Peyer's patch (tissue), 4 donors: ENCODE results near the gene CXCL1.

Experiments used
- CTCF ChIP-seq, 6 experiments: fragments of 450-650 bp in 4 of 6; fragments of 200-600 bp in 2 of 6; sonication (generic) in 1 of 6; IDR thresholded peaks; one replicate each; pipeline ENCODE4 v1.5.1; 2017 to 2019; ENCODE audit warnings: antibody characterized with exemption in 6 of 6, mild to moderate bottlenecking in 3 of 6, moderate library complexity in 1 of 6
- POLR2A ChIP-seq, 2 donors: fragments of 450-650 bp; IDR thresholded peaks; one replicate each; pipeline ENCODE4 v1.5.1; 2017; ENCODE audit warnings: antibody characterized with exemption in 2 of 2, mild to moderate bottlenecking in 2 of 2, moderate library complexity in 2 of 2

GRCh38 chr4:73871511-73872310, 2.5 kb downstream of the CXCL1 start:
- no peak for TF ChIP-seq CTCF (IDR thresholded peaks at IDR 0.05)
- TF ChIP-seq POLR2A (IDR thresholded peaks at IDR 0.05) = no peak
